ENCODE measurements around the gene FLNB. TPM values are rescaled to one million over a fixed set of nuclear protein-coding genes. Genes with fewer than 3 reads are reported as not detected.

FLNB gene
- total and polyA plus RNA-seq, 2 donors = 90.5 to 111 TPM

- H3K27ac ChIP-seq (ENCODE audit: low read depth in 1 of 2, low read length in 1 of 2) = peak overlapping the region in 1 of 2 donors; percentile 36
- no peak for DNase-seq (ENCODE audit: low read depth in 6 of 9, low spot score in 9 of 9)
- peaks cover 0 to 1% of the 10 kb centered on the region in 2 donors for H3K9me3 ChIP-seq (ENCODE audit: control insufficient read depth in 2 of 2, insufficient read depth in 1 of 2, low read length in 1 of 2)
- H3K4me3 ChIP-seq (ENCODE audit: low read length in 2 of 2) = no peak overlapping the region
- WGBS = 97% methylated on average over 14 of the region's 14 CpGs
- peaks cover 81 to 98% of the 10 kb centered on the region in 2 donors for H3K36me3 ChIP-seq (ENCODE audit: control insufficient read depth in 2 of 2, insufficient read depth in 2 of 2, low read length in 1 of 2)
- H3K27me3 ChIP-seq (ENCODE audit: control insufficient read depth in 2 of 2, insufficient read depth in 1 of 2, low read length in 1 of 2) = no peaks in the 10 kb centered on the region
- H3K4me1 ChIP-seq (ENCODE audit: control insufficient read depth in 2 of 2, insufficient read depth in 2 of 2, low read length in 2 of 2) = no peaks in the 10 kb centered on the region
Observed at GRCh38 chr3:58135712-58136543, 127.7 kb downstream of the FLNB start.

DNA sequence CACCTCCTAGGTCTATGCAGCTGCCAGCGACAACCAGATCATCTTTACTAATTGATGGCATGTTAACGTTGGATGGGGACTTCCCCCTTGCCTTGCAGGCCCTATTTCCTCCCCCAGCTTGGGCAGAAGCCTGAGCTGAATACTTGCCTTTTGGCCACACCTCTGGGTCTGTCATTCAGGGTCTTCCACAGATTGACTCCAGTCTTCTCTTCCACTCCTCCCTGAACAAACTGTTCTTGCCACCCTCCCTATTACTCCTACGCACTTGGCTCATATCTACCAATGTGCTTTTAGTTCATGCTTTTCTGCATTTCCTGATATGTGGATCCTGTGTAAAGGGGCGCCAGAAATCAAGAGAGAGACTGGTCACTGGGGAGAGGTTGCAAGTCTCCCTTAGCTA, 129.1 kb downstream of the FLNB start:
- Histone ChIP-seq H3K4me3 (ENCODE audit: low read length in 2 of 2) (no peak overlapping the region), H3K4me1 (ENCODE audit: control insufficient read depth in 2 of 2, insufficient read depth in 2 of 2, low read length in 2 of 2) (no peaks in the 10 kb centered on the region), H3K9me3 (ENCODE audit: control insufficient read depth in 2 of 2, insufficient read depth in 1 of 2, low read length in 1 of 2) (peaks cover 0 to 1% of the 10 kb centered on the region in 2 donors), H3K27me3 (ENCODE audit: control insufficient read depth in 2 of 2, insufficient read depth in 1 of 2, low read length in 1 of 2) (no peaks in the 10 kb centered on the region), H3K36me3 (ENCODE audit: control insufficient read depth in 2 of 2, insufficient read depth in 2 of 2, low read length in 1 of 2) (peaks cover 83 to 98% of the 10 kb centered on the region in 2 donors), H3K27ac (ENCODE audit: low read depth in 1 of 2, low read length in 1 of 2) (no peak overlapping the region)
- WGBS = 93% methylated on average over 4 of the region's 4 CpGs
- DNase-seq (ENCODE audit: low read depth in 6 of 9, low spot score in 9 of 9) = no peak

DNA sequence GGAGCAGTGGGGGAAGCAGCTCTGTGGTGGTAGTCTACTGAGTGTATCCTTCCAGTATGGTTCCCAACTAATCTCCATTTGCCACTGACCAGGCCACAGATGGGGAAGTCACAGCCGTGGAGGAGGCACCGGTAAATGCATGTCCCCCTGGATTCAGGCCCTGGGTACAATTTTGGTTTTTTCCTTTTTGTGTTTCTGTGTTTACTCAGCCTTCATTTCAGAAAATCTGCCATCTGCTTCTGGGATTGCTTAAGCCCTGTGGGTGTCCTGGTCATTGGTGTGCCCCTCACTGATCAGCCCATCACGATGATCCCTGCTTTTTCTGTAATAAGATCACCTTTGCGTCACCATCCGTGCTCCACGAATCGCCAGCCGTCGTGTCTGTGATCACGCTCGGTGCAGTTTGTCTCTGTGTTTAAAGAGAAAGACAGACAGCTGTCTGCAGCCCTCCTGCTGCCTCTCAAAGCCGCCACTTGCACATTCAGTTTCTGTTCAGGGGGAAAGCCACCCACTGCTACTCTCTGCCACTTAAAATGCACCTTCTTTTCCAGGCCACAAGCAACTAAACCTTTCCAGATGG, 133.6 kb downstream of the FLNB start:
- Histone ChIP-seq H3K4me3 (ENCODE audit: low read length in 2 of 2) (no peak overlapping the region), H3K27ac (ENCODE audit: low read depth in 1 of 2, low read length in 1 of 2) (no peak overlapping the region), H3K36me3 (ENCODE audit: control insufficient read depth in 2 of 2, insufficient read depth in 2 of 2, low read length in 1 of 2) (peaks cover 76 to 92% of the 10 kb centered on the region in 2 donors), H3K9me3 (ENCODE audit: control insufficient read depth in 2 of 2, insufficient read depth in 1 of 2, low read length in 1 of 2) (no peaks in the 10 kb centered on the region), H3K4me1 (ENCODE audit: control insufficient read depth in 2 of 2, insufficient read depth in 2 of 2, low read length in 2 of 2) (no peaks in the 10 kb centered on the region), H3K27me3 (ENCODE audit: control insufficient read depth in 2 of 2, insufficient read depth in 1 of 2, low read length in 1 of 2) (no peaks in the 10 kb centered on the region)
- no peak for DNase-seq (ENCODE audit: low read depth in 6 of 9, low spot score in 9 of 9)
- over 99% methylated on average over 12 of the region's 12 CpGs for WGBS

DNA sequence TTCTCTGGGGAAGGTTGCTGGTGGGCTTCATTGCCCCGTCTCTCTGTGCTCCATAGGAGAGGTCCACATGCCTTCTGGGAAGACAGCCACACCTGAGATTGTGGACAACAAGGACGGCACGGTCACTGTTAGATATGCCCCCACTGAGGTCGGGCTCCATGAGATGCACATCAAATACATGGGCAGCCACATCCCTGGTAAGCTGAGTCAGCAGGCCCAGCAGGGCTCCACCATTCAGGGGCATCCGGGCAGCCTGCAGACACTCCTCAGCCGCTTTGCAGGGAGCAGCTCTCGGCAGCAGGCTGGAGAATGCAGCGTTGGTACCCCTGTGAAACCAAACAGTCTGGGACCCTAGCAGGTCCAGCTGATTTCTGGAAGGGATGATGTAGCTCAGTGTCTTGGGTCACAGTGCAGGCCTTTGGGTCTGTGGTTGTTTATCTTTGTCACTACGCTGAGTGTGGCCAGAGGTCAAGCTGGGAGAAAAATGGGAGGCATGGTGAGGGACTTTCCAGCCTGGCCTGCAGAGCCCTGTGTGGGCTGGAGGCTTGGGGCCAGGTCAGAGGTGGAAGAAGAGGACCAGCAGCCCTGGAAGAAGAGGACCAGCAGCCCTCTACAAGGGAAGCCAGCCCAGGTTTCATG, 135.3 kb downstream of the FLNB start:
- 98% methylated on average over 9 of the region's 9 CpGs for WGBS
- H3K27me3 ChIP-seq (ENCODE audit: control insufficient read depth in 2 of 2, insufficient read depth in 1 of 2, low read length in 1 of 2) = no peaks in the 10 kb centered on the region

GRCh38 chr3:58144478-58145325, 136.5 kb downstream of the FLNB start:
- 95% methylated on average over 7 of the region's 7 CpGs for WGBS
- peaks cover 82 to 92% of the 10 kb centered on the region in 2 donors for H3K36me3 ChIP-seq (ENCODE audit: control insufficient read depth in 2 of 2, insufficient read depth in 2 of 2, low read length in 1 of 2)
- H3K4me1 ChIP-seq (ENCODE audit: control insufficient read depth in 2 of 2, insufficient read depth in 2 of 2, low read length in 2 of 2) = no peaks in the 10 kb centered on the region
- no peaks in the 10 kb centered on the region for H3K27me3 ChIP-seq (ENCODE audit: control insufficient read depth in 2 of 2, insufficient read depth in 1 of 2, low read length in 1 of 2)
- no peak for DNase-seq (ENCODE audit: low read depth in 6 of 9, low spot score in 9 of 9)
- H3K9me3 ChIP-seq (ENCODE audit: control insufficient read depth in 2 of 2, insufficient read depth in 1 of 2, low read length in 1 of 2) = no peaks in the 10 kb centered on the region
- no peak overlapping the region for H3K27ac ChIP-seq (ENCODE audit: low read depth in 1 of 2, low read length in 1 of 2)
- H3K4me3 ChIP-seq (ENCODE audit: low read length in 2 of 2) = no peak overlapping the region

More for the DNA sequence above, 135.3 kb downstream of the FLNB start:
- no peak for DNase-seq (ENCODE audit: low read depth in 6 of 9, low spot score in 9 of 9)
- H3K4me3 ChIP-seq (ENCODE audit: low read length in 2 of 2) = no peak overlapping the region
- peaks cover 75 to 92% of the 10 kb centered on the region in 2 donors for H3K36me3 ChIP-seq (ENCODE audit: control insufficient read depth in 2 of 2, insufficient read depth in 2 of 2, low read length in 1 of 2)
- no peak overlapping the region for H3K27ac ChIP-seq (ENCODE audit: low read depth in 1 of 2, low read length in 1 of 2)
- no peaks in the 10 kb centered on the region for H3K9me3 ChIP-seq (ENCODE audit: control insufficient read depth in 2 of 2, insufficient read depth in 1 of 2, low read length in 1 of 2)
- H3K4me1 ChIP-seq (ENCODE audit: control insufficient read depth in 2 of 2, insufficient read depth in 2 of 2, low read length in 2 of 2) = no peaks in the 10 kb centered on the region

DNA sequence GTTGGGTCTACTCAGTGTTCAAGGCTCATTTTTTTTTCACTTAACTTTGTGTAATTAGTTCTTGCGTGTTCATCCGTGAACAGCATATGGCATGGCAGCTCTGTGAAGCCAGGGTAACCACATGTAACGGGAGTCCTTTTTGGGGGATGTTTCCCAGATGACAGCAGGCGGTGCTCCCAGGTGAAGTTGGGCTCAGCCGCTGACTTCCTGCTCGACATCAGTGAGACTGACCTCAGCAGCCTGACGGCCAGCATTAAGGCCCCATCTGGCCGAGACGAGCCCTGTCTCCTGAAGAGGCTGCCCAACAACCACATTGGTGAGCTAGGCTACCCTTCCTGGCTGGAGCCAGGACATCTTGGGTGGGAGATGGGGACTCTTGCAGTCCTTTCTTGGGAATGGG, 139.8 kb downstream of the FLNB start:
- Histone ChIP-seq H3K9me3 (ENCODE audit: control insufficient read depth in 2 of 2, insufficient read depth in 1 of 2, low read length in 1 of 2) (no peaks in the 10 kb centered on the region), H3K4me3 (ENCODE audit: low read length in 2 of 2) (no peak overlapping the region), H3K4me1 (ENCODE audit: control insufficient read depth in 2 of 2, insufficient read depth in 2 of 2, low read length in 2 of 2) (no peaks in the 10 kb centered on the region), H3K27me3 (ENCODE audit: control insufficient read depth in 2 of 2, insufficient read depth in 1 of 2, low read length in 1 of 2) (no peaks in the 10 kb centered on the region), H3K27ac (ENCODE audit: low read depth in 1 of 2, low read length in 1 of 2) (no peak overlapping the region), H3K36me3 (ENCODE audit: control insufficient read depth in 2 of 2, insufficient read depth in 2 of 2, low read length in 1 of 2) (peaks cover 82 to 90% of the 10 kb centered on the region in 2 donors)
- DNase-seq (ENCODE audit: low read depth in 6 of 9, low spot score in 9 of 9) = no peak
- 98% methylated on average over 9 of the region's 9 CpGs for WGBS

DNA sequence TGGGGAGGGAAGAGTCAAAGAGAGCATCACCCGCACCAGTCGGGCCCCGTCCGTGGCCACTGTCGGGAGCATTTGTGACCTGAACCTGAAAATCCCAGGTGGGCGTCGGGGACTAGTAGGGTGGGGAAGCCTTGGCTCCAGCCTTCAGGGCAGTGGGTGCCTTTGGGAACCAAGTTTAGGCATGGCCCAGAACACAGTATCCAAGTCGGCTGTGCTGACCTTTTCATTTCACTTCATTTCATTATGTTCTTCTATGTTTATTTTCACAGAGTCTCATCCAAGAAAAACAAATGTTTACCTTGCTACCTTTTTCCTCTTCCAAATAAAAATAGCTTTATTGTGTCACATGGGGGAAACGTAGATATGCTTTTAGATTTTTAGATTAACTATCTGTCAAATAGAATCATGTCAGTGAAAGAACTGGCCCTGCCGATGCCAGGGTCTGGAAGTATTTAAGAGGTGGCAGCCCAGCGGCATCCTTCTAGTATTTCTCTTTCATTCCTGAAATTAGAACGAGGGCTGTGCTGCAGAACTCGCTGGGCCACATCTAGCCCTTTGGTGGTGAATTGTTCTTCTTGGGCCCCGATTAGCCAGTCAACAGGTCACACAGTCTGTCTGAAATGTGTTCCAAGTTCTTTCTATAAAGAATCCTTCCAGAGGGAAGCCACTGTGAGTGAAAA, 142.0 kb downstream of the FLNB start:
- no peak overlapping the region for H3K27ac ChIP-seq (ENCODE audit: low read depth in 1 of 2, low read length in 1 of 2)
- H3K4me3 ChIP-seq (ENCODE audit: low read length in 2 of 2) = no peak overlapping the region
- WGBS = 98% methylated on average over 14 of the region's 14 CpGs
- no peak for DNase-seq (ENCODE audit: low read depth in 6 of 9, low spot score in 9 of 9)
- H3K36me3 ChIP-seq (ENCODE audit: control insufficient read depth in 2 of 2, insufficient read depth in 2 of 2, low read length in 1 of 2) = peaks cover 91% of the 10 kb centered on the region in 2 donors
- H3K27me3 ChIP-seq (ENCODE audit: control insufficient read depth in 2 of 2, insufficient read depth in 1 of 2, low read length in 1 of 2) = no peaks in the 10 kb centered on the region
- H3K4me1 ChIP-seq (ENCODE audit: control insufficient read depth in 2 of 2, insufficient read depth in 2 of 2, low read length in 2 of 2) = no peaks in the 10 kb centered on the region
- peaks cover 0 to 3% of the 10 kb centered on the region in 2 donors for H3K9me3 ChIP-seq (ENCODE audit: control insufficient read depth in 2 of 2, insufficient read depth in 1 of 2, low read length in 1 of 2)

DNA sequence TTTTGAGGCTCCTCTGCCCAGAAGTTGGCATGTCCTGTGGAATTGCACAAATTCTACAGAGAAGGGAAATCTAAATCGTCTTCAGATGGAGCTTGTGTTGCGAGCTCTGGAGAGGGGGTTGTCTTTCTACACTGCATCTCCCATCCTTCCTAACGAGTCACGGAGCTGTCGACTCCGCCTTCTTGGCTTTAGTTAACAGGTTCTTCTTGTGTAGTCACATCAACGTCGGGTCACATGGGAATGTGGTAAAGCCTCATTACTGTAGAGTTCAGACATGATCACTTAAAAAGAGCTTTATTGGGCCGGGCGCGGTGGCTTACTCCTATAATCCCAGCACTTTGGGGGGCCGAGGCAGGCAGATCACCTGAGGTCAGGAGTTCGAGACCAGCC, 142.6 kb downstream of the FLNB start:
- Histone ChIP-seq H3K4me3 (ENCODE audit: low read length in 2 of 2) (no peak overlapping the region), H3K9me3 (ENCODE audit: control insufficient read depth in 2 of 2, insufficient read depth in 1 of 2, low read length in 1 of 2) (peaks cover 0 to 3% of the 10 kb centered on the region in 2 donors), H3K27ac (ENCODE audit: low read depth in 1 of 2, low read length in 1 of 2) (no peak overlapping the region), H3K27me3 (ENCODE audit: control insufficient read depth in 2 of 2, insufficient read depth in 1 of 2, low read length in 1 of 2) (no peaks in the 10 kb centered on the region), H3K4me1 (ENCODE audit: control insufficient read depth in 2 of 2, insufficient read depth in 2 of 2, low read length in 2 of 2) (no peaks in the 10 kb centered on the region), H3K36me3 (ENCODE audit: control insufficient read depth in 2 of 2, insufficient read depth in 2 of 2, low read length in 1 of 2) (peaks cover 90 to 92% of the 10 kb centered on the region in 2 donors)
- WGBS = 98% methylated on average over 13 of the region's 13 CpGs
- no peak for DNase-seq (ENCODE audit: low read depth in 6 of 9, low spot score in 9 of 9)
